Lower leg skin (tissue), 3 donors: Measurements from ENCODE around the gene NLK.

Experiments
- POLR2A ChIP-seq, 2 donors: fragments of 450-650 bp; IDR thresholded peaks; one replicate each; pipeline ENCODE4 v1.6.1; 2016 to 2017; ENCODE audit warnings: antibody characterized with exemption in 2 of 2, mild to moderate bottlenecking in 1 of 2, moderate library complexity in 1 of 2
- TF ChIP-seq, protein P1 (sequence below), 3 donors: fragments of 450-650 bp; IDR thresholded peaks; one replicate each; pipeline ENCODE4 v1.5.1; 2016; ENCODE audit warnings: antibody characterized with exemption in 3 of 3, mild to moderate bottlenecking in 3 of 3, moderate library complexity in 2 of 3

DNA sequence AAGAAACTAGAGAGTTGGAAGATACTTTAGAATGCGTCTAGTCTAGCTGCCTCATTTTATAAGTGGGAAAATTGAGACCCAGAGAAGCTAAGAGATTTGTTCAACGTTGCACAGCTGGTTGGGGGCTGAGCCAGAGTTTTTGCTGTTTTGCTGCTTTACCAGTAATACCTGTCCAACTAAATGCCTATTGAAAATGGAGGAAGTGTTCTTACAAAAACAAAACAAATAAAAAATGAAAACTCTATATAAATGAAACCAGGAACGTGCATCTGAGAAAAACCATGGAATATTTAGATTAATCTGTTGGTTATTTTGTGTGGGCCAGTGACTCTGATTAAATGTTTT is 13.8 kb downstream of the NLK start:
- TF ChIP-seq, protein P1, sequence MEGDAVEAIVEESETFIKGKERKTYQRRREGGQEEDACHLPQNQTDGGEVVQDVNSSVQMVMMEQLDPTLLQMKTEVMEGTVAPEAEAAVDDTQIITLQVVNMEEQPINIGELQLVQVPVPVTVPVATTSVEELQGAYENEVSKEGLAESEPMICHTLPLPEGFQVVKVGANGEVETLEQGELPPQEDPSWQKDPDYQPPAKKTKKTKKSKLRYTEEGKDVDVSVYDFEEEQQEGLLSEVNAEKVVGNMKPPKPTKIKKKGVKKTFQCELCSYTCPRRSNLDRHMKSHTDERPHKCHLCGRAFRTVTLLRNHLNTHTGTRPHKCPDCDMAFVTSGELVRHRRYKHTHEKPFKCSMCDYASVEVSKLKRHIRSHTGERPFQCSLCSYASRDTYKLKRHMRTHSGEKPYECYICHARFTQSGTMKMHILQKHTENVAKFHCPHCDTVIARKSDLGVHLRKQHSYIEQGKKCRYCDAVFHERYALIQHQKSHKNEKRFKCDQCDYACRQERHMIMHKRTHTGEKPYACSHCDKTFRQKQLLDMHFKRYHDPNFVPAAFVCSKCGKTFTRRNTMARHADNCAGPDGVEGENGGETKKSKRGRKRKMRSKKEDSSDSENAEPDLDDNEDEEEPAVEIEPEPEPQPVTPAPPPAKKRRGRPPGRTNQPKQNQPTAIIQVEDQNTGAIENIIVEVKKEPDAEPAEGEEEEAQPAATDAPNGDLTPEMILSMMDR (IDR thresholded peaks at IDR 0.05), result no peak
- no peak for TF ChIP-seq POLR2A (IDR thresholded peaks at IDR 0.05)
